ENCODE measurements around the gene S100A16.

- TF ChIP-seq GATA2 (IDR thresholded peaks at IDR 0.05; ENCODE audit: low read depth, low read length) (no peak), GATA3 (IDR thresholded peaks at IDR 0.05; ENCODE audit: low read depth, low read length) (no peak)
These were observed 3.4 kb downstream of the S100A16 start for GRCh38 chr1:153609585-153609907.
